T-helper 2 cell treated with Interferon-gamma antibody and Interleukin-4, amounts not matched to agents 100 ng/mL and 5 ng/mL, for 36 hours (primary cell): ENCODE results near the gene TSHZ2. TPM values are rescaled to one million over a fixed set of nuclear protein-coding genes. Genes with fewer than 3 reads are reported as not detected.

Experiments used
- intact Hi-C: fragments of 100-400 bp; cut with micrococcal nuclease; formaldehyde crosslinking; loops from one replicate; pipeline ENCODE4 v1.15.1; 2023
- total RNA-seq: library from RNA; stranded (reverse); gene quantifications from 2 replicates; pipeline ENCODE4 v1.2.3, GENCODE V29; 2022

TSHZ2 gene
- total RNA-seq, 1 donor from 2014 or later = 2.5 TPM

DNA sequence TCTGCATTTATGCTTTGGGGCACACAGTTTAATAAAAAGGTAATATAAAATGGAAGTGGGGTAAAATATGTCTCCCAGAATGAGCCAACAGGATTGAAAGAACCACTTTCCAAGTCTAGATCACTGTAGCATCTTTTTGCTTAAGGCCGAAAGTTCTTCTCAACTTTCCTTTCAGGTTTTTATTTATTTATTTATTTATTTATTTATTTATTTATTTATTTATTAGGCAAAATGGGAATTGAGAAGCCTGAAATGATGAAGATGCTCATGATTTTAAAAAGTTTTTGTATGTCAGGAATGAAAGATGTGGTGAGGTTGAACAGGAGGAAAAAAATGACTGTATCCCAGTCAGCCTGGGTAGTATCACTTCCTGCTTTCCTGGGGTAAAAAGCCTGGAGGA, 24.0 kb downstream of the TSHZ2 start:
- intact Hi-C loops = no loop called here

DNA sequence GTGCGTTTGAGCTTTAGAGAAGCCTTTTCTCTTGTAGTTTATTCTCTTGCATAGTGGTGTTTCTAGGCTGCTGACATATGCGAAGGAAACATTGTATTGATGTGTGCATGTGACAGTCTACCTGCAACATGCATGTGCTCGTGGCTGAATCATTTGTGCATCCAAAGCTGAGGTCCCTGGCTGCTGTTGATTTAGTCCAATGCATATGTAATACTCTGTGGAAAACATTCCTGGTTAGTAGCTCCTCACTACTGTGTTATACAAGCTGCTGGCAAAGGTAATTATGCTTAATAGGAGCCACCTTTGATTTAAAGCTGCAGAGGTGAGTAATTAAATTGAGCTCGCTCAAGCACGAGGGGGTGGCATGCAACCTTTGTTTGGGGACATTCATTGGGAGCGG, 24.5 kb downstream of the TSHZ2 start:
- intact Hi-C loops = no loop called here

GRCh38 chr20:52998268-52998667, 26.1 kb downstream of the TSHZ2 start:
- intact Hi-C loops = no loop called here

DNA sequence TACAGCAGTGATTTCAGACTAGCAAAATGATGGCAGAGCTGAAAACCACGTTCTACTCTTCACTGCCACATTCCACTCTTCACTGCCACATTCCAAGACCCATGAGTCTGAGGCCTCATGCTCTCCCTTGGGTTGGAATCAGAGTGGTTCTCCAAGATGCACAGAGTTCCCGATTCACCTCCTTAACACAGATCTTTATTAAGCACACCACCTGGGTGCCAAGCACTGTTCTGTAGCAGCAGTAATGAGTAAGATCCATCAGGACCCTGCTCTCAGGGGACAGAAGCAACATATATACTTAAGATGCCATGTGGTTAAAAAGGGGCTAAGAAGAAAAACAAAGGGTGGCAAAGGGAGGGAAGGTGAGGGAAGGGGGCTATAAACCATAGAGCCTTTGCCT, 26.9 kb downstream of the TSHZ2 start:
- intact Hi-C loops = no loop called here

- intact Hi-C loops = loop anchor here (2.0 kb wide), 1 partner anchor 27 kb away; no protein-coding TSS in a partner anchor
Observed at GRCh38 chr20:53001498-53002301, 29.5 kb downstream of the TSHZ2 start.

DNA sequence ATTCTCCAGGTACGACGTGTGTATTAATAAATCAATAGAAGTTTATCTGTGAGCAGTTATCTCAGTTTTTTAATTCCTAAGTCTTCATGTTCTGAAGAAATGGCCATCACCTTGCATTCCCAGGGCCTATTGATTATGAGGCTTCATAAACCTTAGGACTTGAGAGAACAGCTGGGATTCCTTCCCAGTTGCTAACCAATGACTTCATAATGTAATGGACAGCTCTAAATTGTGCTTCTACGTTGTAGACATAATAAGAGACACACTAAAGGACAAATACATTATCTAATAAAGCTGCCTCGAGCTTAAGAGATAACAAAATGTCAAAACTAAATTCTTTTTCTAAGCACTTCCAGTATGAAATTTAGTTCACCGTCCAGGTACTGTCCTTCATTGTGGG, 30.6 kb downstream of the TSHZ2 start:
- intact Hi-C loops = no loop called here

- intact Hi-C loops = no loop called here
Observed at GRCh38 chr20:53003420-53004154, 31.4 kb downstream of the TSHZ2 start.

DNA sequence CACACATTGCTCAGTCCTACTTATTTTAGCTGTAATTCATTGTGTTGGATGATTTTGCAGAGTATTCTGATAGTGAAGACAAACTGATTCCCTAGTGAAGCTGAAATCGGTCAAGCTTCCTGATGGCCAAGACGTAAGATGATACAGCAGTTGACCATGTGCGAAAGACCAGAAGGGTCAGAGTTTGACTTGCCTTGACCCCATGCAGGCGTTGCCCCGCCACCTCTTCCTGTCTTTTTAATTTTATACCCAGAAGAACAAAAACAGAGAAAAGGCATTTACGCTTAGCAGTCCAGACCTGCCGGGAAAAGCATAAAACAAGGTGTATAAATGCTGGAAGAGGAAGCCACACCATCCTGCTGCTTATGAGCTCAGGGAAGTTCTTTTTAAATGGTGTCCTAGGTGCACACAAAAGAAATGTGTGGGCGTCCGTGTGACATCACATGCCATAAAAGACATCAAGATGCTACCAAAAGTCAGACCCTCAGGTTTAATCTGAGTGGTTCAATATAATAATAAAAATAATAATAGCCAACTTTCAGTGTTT, 32.2 kb downstream of the TSHZ2 start:
- intact Hi-C loops = no loop called here

- intact Hi-C loops = no loop called here
Observed at GRCh38 chr20:53009979-53010735, 38.0 kb downstream of the TSHZ2 start.

GRCh38 chr20:53011640-53012039, 39.5 kb downstream of the TSHZ2 start:
- intact Hi-C loops = no loop called here

DNA sequence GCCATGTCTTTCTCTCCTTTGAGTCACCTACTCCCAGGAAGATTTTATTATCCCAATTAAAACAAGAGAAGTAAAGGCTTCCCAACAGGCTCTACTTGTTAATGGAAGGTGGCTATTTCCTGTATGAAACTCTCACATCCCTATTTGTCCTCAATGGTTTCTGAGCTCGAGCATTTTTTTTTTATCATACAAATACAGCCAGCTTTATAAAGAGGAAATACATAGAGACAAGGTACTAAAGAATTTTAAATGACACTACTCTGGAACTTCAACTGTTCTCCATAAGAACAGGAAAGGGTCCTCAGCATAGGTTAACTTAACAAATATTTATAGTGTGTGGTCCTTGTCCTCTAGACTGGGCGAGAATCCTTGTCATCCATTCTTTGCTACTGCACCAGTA, 41.0 kb downstream of the TSHZ2 start:
- intact Hi-C loops = no loop called here

GRCh38 chr20:53013847-53014246, 41.7 kb downstream of the TSHZ2 start:
- intact Hi-C loops = no loop called here

- intact Hi-C loops = no loop called here
Observed at GRCh38 chr20:53016071-53016470, 43.9 kb downstream of the TSHZ2 start.

DNA sequence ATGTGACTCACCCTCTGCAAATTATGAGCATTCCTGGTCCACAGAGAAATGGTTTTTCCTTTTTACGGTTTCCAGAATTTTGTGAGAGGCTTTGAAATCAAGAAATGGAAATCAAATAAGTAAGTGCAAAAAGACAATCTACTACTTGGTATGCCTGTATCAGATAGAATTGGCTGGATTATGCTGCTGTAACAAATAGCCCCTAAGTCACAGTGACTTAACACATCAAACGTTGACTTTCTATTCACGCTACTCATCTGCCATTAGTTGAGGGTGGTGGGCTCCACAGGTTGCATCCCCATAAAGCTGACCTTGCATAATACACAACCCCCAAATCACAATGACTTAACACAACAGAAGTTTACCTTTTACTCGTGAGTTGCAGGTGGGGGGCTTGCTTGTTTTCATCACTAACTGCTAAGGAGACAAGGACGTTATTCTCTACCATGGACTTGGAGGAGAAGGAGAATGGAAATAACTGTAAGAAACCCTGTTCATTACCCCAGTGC, 44.4 kb downstream of the TSHZ2 start:
- intact Hi-C loops = no loop called here

- intact Hi-C loops = no loop called here
Observed at GRCh38 chr20:53017206-53017605, 45.0 kb downstream of the TSHZ2 start.

DNA sequence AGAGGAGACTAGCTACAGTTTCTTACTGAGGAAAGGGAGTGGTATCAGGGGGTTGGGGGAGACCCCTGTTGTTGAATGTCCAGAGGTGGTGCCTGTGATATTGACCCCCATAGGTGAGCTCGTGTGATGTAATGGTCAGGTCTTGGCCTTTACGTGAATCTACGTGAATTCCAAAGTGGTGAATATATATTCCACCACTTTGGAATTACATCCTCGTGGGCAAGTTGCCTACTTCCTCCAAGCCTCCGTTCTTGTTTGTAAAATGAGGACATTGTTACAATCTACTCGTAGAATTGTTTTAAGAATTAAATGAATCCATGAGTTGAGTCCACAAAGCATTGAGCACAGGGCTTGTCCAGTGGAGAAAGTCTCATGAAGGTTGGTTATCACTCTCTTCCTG, 47.3 kb downstream of the TSHZ2 start:
- intact Hi-C loops = no loop called here

DNA sequence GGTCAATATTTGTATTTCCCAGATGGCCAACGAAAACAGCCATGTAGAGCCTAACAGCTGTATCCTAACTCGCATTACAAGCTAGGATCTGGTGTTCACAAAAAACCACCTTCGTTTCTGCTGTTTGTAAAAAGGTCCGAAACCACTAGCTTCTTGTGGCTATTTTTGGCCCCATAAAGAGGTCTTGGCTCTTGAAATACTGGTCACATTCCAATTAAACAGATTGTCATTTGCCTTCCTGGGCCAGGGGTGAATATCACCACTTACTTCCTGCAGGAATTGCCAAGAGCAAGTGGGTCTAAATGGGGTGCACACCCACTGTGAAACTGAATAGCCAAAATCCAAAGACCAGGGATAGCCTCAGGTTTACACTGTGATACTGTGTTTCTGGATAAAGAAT, 48.2 kb downstream of the TSHZ2 start:
- intact Hi-C loops = loop anchor here (5.0 kb wide), 2 partner anchors 48 to 197 kb away; partner anchors contain the start of gene TSHZ2

GRCh38 chr20:53020834-53021233, 48.7 kb downstream of the TSHZ2 start:
- intact Hi-C loops = loop anchor here (5.0 kb wide), 2 partner anchors 49 to 196 kb away; partner anchors contain the start of gene TSHZ2

GRCh38 chr20:53021934-53022333, 49.8 kb downstream of the TSHZ2 start:
- intact Hi-C loops = loop anchor here (5.0 kb wide), 2 partner anchors 50 to 195 kb away; partner anchors contain the start of gene TSHZ2

- intact Hi-C loops = loop anchor here (5.0 kb wide), 2 partner anchors 52 to 193 kb away; partner anchors contain the start of gene TSHZ2
Observed at GRCh38 chr20:53023732-53024520, 51.8 kb downstream of the TSHZ2 start.
